ENCODE results near the gene ACOXL.

- TF ChIP-seq CTCF (tag by site-specific recombination; IDR thresholded peaks at IDR 0.05) (no peak), KLF10 (tag by site-specific recombination; IDR thresholded peaks at IDR 0.05) (no peak), PRDM10 (tag by site-specific recombination; IDR thresholded peaks at IDR 0.05) (peak; percentile 39; the same call in 1 of the 2 replicates), SCRT2 (tag by site-specific recombination; IDR thresholded peaks at IDR 0.05) (no peak), PATZ1 (tag by site-specific recombination; IDR thresholded peaks at IDR 0.05) (peak; percentile 50), ZBTB11 (tag by site-specific recombination; conservative IDR thresholded peaks at IDR 0.05; ENCODE audit: low read depth) (no peak), ZNF23 (tag by site-specific recombination; IDR thresholded peaks at IDR 0.05; ENCODE audit: borderline replicate concordance) (no peak), YY1 (tag by site-specific recombination; IDR thresholded peaks at IDR 0.05) (no peak), ZNF544 (tag by site-specific recombination; IDR thresholded peaks at IDR 0.05) (no peak), ZNF423 (tag by site-specific recombination; IDR thresholded peaks at IDR 0.05) (no peak), ZSCAN5A (tag by site-specific recombination; IDR thresholded peaks at IDR 0.05) (no peak)
Measured at GRCh38 chr2:110732422-110733413, at the start of gene ACOXL.

Measured in HEK293 (cell line).